NT2/D1 (cell line): ENCODE data around the gene BEAN1.

Experiments used
- SUZ12 ChIP-seq: IDR thresholded peaks from 2 replicates; pipeline ENCODE4 v1.6.1; 2011; ENCODE audit not compliant: insufficient read length, insufficient read depth; ENCODE audit errors: extremely low read depth
- YY1 ChIP-seq: IDR thresholded peaks from 2 replicates; pipeline ENCODE4 v1.6.1; 2011; ENCODE audit not compliant: insufficient read length, insufficient read depth
- ZNF274 ChIP-seq: IDR thresholded peaks from 2 replicates; pipeline ENCODE4 v1.6.1; 2011; ENCODE audit warnings: mild to moderate bottlenecking, low read depth, low read length

GRCh38 chr16:66435896-66436295, 8.8 kb downstream of the BEAN1 start:
- TF ChIP-seq ZNF274, result no peak
- TF ChIP-seq SUZ12, result no peak
- TF ChIP-seq YY1, result no peak
